Measurements from ENCODE around the gene HOXA1.

HOXA1 gene

DNA sequence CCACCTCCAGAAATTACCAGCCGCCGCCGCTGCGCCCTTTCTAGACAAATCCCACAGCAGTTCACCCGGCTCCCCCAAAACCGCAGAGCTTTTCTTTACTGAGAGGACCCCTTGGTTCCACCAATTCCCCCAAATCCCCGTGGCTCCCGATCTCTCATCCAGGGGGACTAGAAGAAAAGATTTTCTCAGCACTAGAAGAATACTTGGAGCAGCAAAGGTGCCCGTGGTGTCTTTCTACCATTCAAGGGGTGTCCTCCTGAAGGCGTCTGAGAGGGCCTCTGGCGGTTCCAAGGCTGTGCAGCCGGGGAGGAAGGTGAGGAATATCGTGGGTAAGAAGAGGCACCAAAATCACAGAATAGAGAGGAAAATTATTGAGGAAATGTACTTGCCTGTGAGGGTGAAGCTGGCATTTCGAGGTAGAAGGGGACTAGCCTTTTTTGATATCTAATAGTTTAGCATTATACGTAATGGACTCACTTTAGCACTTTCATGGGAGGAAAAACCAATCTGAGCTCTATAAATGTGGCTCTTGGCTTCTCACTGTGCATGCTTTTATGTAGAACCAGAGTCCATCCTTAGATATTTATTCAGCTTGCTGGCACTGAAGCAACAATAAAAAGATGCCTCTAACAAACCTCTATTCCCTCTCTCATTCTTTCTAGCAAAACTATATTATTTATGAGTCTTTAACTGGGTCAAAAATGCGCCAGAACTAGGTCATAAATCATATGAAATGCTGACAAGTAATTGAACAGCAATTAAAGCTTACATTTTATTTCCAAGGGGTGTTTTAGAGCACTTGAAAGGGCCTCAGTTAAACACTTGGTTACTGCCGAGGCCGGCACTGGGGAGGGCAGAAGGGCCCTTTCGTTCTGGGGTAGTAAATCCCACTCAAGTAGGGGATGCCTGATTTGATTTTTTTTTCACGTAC is 20.5 kb upstream of the HOXA1 start:
- DNase-seq: peak; percentile 41

DNA sequence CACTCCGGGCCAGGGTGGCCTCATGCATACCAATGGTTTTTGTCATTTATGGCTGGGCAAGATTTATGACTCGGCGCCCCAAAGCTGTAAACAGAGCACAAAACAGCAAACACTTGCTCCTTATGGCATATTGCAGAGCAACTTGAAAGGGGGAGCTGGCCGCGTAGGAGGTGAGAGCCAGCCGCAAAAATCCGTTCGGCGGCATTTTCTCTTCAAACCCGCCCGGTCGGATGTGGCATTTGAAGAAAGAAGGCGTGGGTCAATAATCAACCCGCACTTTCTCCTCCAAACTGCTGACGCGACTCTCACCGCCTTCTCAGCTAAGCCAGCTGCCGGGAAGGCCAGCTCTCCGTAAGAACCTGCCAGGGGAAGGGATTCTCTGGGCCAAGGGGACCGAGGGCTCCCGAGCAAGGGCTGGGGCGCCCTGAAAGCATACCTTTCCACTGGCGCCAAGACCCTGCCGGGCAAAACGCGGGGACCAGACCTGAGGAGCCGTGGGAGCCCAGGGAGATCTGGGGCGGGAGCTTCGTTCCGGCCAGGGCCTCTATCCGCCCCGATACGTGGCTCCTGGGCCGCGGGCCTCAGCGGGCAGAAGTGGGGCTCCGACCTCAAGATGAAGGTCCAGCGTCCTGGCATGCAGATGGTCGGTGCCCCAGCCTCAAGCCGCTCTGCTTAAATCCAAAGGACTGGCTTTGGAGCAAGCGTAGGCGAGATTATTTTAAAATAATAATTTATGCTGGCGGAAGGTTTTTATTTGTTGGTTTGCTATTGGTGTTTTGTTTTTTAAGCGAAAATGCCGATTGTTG is 19.6 kb upstream of the HOXA1 start:
- peak; percentile 53 for DNase-seq

GRCh38 chr7:27114881-27115220 is 19.1 kb upstream of the HOXA1 start:
- no peak for DNase-seq

- DNase-seq: peak; percentile 60
These were observed 18.4 kb upstream of the HOXA1 start for GRCh38 chr7:27113991-27114769.

GRCh38 chr7:27112955-27113949 is 17.5 kb upstream of the HOXA1 start:
- peak; percentile 68 for DNase-seq

GRCh38 chr7:27112361-27112760 is 16.6 kb upstream of the HOXA1 start:
- DNase-seq: no peak

DNA sequence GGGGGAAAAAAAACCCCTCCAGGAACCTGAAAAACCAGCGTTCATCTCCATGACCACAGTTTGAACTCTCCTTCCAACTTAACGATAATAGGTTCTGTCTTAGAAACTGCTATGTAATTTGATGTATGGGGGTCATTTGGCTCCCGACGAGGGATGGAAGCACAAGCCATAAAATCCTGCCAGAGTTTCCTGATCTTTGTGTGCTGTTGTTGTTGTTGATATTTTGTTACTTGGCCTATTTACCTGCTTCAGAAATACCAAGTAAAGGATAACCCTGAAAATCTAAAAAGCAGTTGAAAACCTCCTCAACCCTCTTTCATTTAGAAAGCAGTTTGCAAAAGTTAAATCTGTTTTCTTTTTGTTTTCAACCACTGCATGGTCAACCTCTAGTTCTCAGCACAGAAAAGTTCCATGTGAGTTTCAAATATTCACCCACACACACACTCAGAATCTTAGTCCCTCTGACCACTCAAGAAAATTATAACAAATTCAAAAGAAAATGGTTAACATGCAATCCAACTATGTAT is 16.0 kb upstream of the HOXA1 start:
- DNase-seq: no peak

- DNase-seq: peak; percentile 50
These were observed 15.4 kb upstream of the HOXA1 start for GRCh38 chr7:27111042-27111750.

DNA sequence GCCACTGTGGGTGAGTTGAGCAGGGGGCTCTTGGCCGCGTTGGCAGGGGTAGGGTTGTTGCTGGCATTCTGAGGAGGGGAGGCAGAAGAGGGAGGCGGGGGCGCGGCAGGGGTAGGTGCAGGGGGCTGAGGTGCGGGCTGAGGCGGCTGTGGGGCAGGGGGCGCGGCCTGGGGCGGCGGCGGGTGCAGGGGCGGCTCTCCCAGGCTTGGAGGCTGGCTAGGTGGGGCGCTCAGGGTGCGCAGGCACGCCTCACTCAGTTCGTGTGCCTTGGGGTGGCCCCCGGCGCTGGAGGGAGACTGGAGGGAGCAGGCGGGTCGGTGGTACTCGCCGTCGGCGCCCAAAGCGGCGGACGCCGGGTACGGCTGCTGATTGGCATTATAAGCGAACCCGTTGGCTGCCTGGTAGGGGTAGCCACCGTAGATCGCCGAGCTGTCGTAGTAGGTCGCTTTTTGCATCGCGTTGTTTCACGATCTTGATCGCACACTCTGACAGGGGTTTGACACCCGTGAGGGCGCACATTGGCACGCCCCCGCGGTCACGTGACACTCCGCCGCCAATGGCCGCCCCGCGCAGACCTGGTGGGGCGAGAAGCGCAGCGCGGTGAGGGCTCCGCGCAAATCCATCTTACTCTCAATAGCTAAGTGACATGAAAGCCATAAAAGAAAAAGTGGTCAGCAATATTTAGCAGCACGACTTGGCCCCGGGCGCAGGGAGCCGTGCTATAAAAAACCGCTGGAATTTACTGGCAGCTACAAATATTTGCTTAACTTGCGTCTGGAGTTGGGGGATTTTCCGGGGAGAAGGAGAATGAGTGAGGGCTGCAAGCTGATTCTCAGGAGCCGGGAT is 14.6 kb upstream of the HOXA1 start:
- DNase-seq: peak; percentile 67

- DNase-seq: peak; percentile 43
These were observed 13.8 kb upstream of the HOXA1 start for GRCh38 chr7:27109466-27110185.

GRCh38 chr7:27108390-27109127 is 12.8 kb upstream of the HOXA1 start:
- no peak for DNase-seq

DNA sequence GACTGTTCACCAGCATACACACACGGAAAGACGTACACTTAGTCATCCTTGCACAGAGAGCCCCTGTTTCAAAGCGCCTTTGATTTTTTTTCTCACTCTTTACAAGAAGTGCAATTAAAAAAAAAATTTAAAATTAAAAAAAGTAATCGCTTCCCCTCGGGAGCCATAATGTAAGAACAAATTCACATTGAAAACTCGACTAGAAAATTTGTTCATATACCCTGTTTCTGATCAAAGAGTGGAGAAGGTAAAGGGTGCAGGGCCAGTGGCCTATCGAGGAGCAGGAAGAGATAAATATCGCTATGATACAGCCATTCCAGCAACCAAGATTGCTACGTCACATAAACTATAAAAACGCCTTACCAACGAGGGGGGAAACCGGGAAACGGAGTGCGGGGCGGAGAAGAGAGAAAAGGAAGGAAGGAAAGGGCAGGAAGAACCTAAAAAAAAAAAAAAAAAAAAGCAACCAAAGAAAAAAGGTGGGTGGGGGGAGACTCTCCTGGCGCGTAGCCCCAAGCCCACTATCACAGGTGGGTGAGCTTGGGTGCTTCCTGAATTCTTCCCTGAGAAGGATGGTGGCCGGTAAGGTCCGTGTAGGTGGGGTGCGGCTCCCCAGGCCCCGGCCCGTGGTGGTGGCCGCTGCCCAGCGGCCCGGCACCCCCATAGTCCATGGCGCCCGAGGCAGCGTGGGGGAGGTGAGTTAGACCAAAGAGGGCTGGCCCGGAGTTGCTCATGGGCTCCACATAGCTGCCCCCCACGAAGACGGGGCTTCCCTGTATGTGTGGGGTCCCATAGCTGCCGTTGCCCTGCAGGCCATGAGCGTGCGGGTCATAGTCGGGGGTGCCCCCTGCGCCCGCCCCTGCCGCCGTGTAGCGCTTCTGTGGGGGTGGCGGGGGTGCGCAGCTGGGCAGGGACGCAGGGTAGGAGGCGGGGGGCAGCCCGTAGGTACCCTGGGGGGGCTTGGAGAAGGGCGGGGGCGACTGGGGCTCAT is 11.9 kb upstream of the HOXA1 start:
- no peak for DNase-seq

GRCh38 chr7:27106901-27107240 is 11.1 kb upstream of the HOXA1 start:
- DNase-seq: no peak

DNA sequence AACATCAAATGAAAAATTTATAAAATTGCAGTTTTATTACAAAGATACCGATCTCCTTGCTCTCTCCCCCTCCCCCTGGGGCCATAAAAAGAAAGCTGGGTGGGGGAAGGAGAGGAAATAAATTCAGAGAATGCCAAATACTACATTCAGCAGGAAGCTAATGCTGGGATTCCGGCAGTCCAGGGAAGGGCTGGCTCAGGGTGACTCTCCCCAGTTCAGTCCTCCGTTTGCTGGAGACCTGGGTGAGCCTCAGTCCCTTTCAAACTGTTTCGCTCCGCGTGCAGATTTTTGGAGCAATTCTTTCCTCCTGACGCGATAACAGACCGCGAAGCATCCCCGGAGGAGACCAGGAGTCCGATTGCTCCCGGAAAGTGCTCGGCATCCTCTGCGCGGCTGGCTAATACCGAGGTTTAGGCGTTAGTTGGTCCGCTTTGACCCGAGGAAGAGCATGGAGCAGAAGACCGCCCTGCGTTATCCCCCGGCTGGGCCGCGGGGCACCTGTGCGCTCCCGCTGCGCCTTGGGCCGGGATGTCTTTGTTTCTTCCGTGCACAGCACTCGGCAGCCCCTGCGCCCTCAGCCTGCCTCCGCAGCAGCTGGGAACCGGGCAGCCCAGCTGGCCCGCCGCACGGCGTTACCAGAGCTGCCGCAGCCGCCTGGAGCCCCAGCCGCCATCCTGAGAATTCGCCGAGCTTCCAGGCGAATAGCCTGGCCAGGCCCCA is 10.5 kb upstream of the HOXA1 start:
- no peak for DNase-seq

- no peak for DNase-seq
These were observed 9.7 kb upstream of the HOXA1 start for GRCh38 chr7:27105301-27106031.
